Measurements from ENCODE around the gene DBNDD1.
A peak's percentile ranks its signal among the peaks of the same experiment; 100 is the strongest.

The DBNDD1 gene

DNA sequence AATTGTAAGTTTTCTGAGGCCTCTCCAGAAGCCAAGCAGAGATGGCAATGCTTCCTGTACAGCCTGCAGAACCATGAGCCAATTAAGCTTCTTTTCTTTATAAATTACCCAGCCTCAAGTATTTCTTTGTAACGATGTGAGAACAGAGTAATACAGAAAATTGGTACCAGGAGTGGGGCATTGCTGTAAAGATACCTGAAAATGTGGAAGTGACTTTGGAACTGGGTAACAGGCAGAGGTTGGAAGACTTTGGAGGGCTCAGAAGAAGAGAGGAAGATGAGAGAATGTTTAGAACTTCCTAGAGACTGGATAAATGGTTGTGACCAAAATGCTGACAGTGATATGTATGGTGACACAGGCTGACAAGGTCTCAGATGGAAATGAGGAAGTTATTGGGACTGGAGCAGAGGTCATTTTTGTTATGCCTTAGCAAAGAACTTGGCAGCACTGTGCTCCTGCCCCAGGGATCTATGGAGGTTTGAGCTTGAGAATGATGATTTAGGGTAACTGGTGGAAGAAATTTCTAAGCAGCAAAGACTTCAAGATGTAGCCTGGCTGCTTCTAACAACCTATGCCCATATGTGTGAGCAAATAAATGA lies 34.7 kb upstream of the DBNDD1 start:
- TF ChIP-seq, protein P1, sequence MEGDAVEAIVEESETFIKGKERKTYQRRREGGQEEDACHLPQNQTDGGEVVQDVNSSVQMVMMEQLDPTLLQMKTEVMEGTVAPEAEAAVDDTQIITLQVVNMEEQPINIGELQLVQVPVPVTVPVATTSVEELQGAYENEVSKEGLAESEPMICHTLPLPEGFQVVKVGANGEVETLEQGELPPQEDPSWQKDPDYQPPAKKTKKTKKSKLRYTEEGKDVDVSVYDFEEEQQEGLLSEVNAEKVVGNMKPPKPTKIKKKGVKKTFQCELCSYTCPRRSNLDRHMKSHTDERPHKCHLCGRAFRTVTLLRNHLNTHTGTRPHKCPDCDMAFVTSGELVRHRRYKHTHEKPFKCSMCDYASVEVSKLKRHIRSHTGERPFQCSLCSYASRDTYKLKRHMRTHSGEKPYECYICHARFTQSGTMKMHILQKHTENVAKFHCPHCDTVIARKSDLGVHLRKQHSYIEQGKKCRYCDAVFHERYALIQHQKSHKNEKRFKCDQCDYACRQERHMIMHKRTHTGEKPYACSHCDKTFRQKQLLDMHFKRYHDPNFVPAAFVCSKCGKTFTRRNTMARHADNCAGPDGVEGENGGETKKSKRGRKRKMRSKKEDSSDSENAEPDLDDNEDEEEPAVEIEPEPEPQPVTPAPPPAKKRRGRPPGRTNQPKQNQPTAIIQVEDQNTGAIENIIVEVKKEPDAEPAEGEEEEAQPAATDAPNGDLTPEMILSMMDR (IDR thresholded peaks at IDR 0.05; ENCODE audit: low read depth, low read length, missing control alignments), result no peak

DNA sequence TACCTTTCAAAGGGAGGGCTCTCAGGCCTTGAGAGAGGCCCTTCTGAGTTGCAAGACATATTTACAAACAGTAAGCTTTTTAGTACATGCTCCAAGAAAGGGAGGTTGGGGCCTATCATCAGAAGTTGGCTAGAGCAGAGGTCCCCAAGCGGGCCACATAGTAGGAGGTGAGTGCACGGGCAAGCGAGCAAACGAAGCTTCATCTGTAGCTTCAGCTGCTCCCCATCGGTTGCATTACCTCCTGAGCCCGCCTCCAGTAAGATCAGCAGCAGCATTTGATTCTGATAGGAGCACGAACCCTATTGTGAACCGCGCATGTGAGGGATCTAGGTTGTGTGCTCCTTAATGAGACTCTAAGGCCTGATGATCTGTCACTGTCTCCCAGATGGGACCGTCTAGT lies 31.7 kb upstream of the DBNDD1 start:
- TF ChIP-seq, protein P1 (IDR thresholded peaks at IDR 0.05; ENCODE audit: low read depth, low read length, missing control alignments), result no peak
- DNase-seq (ENCODE audit: low read depth), result no peak
- no peak overlapping the region for H3K4me3 ChIP-seq (ENCODE audit: low read depth, low read length)
- in situ Hi-C loops (cut with HindIII; ENCODE audit: low sequenced_read_pairs), result no loop called here

More for the DNA sequence above, 34.7 kb upstream of the DBNDD1 start:
- H3K4me3 ChIP-seq (ENCODE audit: low read depth, low read length), result no peak overlapping the region
- DNase-seq (ENCODE audit: low read depth), result no peak
- in situ Hi-C loops (cut with HindIII; ENCODE audit: low sequenced_read_pairs), result no loop called here

DNA sequence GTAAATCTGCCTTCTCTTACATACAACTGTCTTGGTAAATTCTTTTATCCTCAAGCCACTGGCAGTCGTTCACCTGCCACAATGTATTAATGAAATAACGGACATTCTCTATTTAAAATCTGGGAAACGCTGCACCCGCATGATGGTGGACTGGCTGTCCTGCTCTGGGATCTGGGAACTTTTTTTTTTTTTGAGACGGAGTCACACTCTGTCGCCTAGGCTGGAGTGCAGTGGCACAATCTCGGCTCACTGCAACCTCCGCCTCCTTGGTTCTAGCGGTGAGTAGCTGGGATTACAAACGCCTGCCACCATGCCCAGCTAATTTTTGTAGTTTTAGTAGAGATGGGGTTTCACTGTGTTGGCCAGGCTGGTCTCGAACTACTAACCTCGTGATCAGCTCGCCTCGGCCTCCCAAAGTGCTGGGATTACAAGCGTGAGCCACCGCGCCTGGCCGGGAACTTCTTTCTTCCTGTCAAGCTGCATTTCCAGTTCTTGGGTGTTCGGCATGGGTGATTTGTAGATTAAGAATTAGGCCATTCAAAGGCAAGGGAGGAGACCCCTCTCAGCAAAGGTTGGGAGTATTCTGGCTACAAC lies 29.6 kb upstream of the DBNDD1 start:
- no peak overlapping the region for H3K4me3 ChIP-seq (ENCODE audit: low read depth, low read length)
- TF ChIP-seq, protein P1 (IDR thresholded peaks at IDR 0.05; ENCODE audit: low read depth, low read length, missing control alignments), result no peak
- DNase-seq (ENCODE audit: low read depth), result no peak
- in situ Hi-C loops (cut with HindIII; ENCODE audit: low sequenced_read_pairs), result no loop called here

DNA sequence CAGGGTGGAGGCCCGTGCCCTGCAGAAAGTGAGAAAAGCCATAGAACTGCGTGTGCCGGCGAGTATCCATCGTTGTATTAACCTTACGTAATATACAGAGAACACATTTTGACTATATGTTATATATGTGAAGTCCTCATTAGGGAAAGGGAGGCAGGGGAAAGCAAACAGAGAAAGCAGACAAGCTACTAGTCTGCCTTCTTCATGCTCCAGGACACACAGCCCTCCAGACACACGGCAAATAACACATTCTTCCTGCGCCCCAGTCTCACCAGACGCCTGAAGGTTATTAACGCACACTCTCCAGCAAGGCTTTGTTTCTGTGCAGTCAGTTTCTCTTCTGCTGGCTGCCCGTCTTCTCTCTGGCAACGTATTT lies 29.1 kb upstream of the DBNDD1 start:
- in situ Hi-C loops (cut with HindIII; ENCODE audit: low sequenced_read_pairs), result no loop called here
- no peak for DNase-seq (ENCODE audit: low read depth)
- no peak overlapping the region for H3K4me3 ChIP-seq (ENCODE audit: low read depth, low read length)
- TF ChIP-seq, protein P1 (IDR thresholded peaks at IDR 0.05; ENCODE audit: low read depth, low read length, missing control alignments), result no peak

DNA sequence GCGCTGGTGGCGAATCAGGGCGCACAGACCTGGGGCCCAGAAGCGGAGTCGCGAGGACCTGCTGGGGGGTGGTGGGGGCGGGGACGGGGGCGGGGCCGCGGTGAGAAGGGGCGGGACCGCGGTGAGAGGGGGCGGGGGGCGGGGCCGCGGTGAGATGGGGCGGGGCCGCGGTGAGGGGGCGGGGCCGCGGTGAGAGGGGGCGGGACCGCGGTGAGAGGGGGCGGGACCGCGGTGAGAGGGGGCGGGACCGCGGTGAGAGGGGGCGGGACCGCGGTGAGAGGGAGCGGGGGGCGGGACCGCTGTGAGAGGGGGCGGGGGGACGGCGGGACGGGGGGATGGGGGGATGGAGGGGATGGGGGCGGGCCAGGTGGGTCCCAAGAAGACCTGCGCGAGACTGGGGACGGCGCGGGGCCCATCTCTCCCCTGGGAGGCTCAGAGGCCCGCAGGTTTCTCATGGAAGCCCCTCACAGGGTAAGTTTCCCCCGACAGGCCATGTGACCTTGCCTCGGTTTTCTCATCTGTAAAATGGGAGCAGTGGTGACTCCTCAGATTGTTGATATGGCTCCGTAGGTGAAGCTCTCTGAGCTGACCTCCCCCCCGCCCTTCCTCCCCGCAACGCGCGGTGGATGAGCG lies 28.6 kb upstream of the DBNDD1 start:
- in situ Hi-C loops (cut with HindIII; ENCODE audit: low sequenced_read_pairs), result no loop called here
- no peak for DNase-seq (ENCODE audit: low read depth)
- H3K4me3 ChIP-seq (ENCODE audit: low read depth, low read length), result peak overlapping the region; percentile 29
- TF ChIP-seq, protein P1 (IDR thresholded peaks at IDR 0.05; ENCODE audit: low read depth, low read length, missing control alignments), result no peak

DNA sequence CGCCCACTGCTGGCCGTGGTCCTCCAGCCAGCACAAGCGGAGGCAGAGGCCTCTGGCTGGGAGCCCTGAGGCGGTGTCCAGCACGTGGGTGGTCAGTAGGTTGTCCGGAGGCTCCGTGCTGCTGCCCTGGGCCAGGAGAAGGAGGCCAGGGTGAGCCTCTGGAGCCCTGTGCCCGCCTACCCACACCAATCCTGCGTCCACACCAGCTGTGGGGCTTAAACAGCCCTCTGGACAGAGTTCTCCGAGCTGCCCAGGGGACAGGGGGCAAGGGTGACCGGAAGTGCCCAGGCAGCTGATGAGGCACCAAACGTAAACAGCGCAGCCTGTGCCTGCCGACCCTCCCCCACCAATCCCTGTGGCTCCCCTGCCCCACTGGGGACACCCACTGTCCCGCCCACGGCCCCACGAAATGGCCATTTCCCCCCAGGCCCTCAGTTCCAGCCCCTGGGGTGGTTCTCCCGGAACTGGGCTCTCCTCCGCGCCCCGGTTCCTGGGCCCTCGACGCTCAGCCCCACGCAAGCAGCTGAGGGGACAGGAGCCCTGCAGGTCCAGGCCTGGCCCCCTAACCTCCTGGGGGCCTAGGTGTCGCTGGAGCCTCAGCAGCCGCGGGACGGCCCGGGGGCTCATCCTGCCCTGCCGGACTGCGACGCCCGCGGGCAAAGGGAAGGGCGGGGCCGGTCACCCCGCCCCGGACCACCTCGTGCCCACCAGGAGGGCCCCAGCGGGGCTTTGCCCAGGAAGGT lies 27.9 kb upstream of the DBNDD1 start:
- TF ChIP-seq, protein P1 (IDR thresholded peaks at IDR 0.05; ENCODE audit: low read depth, low read length, missing control alignments), result no peak

More for the DNA sequence above, 27.9 kb upstream of the DBNDD1 start:
- no peak for DNase-seq (ENCODE audit: low read depth)
- peak overlapping the region; percentile 29 for H3K4me3 ChIP-seq (ENCODE audit: low read depth, low read length)
- in situ Hi-C loops (cut with HindIII; ENCODE audit: low sequenced_read_pairs), result no loop called here

Data from astrocyte of the cerebellum (primary cell).